OCI-LY7 (cell line): ENCODE data around the gene NBEAL2. TPM values are rescaled to one million over a fixed set of nuclear protein-coding genes. Genes with fewer than 3 reads are reported as not detected.

Experiments used
- Bru-seq: library from RNA; stranded (reverse); fragments of 400-500 nt; gene quantifications from one replicate; lab custom pipeline; 2021; lab: Mats Ljungman, UMichigan
- BruChase-seq, 2 experiments: library from RNA; stranded (reverse); fragments of 400-500 nt; gene quantifications; one replicate each; lab custom pipeline; 2021; lab: Mats Ljungman, UMichigan
- BruUV-seq: library from RNA; stranded (reverse); fragments of 400-500 nt; replicated peaks from 2 replicates; lab custom pipeline; 2021; lab: Mats Ljungman, UMichigan
- CTCF ChIA-PET: fragments of 300-600 bp; sonication (Branson Sonifier 250); formaldehyde crosslinking; loops from one replicate; lab custom pipeline; 2022; ENCODE audit warnings: antibody characterized with exemption; ENCODE audit not compliant: unreplicated experiment; lab: Charles Lee
- POLR2A ChIA-PET: fragments of 300-600 bp; sonication (Branson Sonifier 250); formaldehyde crosslinking; loops from one replicate; lab custom pipeline; 2022; ENCODE audit warnings: antibody characterized with exemption; lab: Charles Lee
- DNase-seq: peaks from one replicate; pipeline ENCODE4 v3.0.0-alpha.2; 2015; ENCODE audit warnings: low spot score
- H2AFZ ChIP-seq: fragments of 200-600 bp; sonication (generic), shearing (Covaris generic); 2 replicates; pipeline ENCODE4 v1.6.1; 2014; ENCODE audit warnings: mild to moderate bottlenecking, antibody characterized with exemption, low read length, moderate library complexity
- H3K27ac ChIP-seq: fragments of 200-600 bp; sonication (generic); 2 replicates; pipeline ENCODE4 v1.5.1; 2014; ENCODE audit warnings: mixed run types, low read depth, mild to moderate bottlenecking, moderate library complexity, low read length, inconsistent platforms; ENCODE audit not compliant: poor library complexity, severe bottlenecking
- H3K36me3 ChIP-seq: fragments of 200-600 bp; sonication (generic); 2 replicates; pipeline ENCODE4 v1.6.1; 2014; ENCODE audit warnings: mild to moderate bottlenecking, antibody characterized with exemption, low read length, moderate library complexity, mixed read lengths; ENCODE audit not compliant: insufficient read depth
- H3K4me1 ChIP-seq: fragments of 200-600 bp; sonication (generic); 2 replicates; pipeline ENCODE4 v1.5.1; 2014; ENCODE audit warnings: mild to moderate bottlenecking, low read length; ENCODE audit not compliant: insufficient read depth, poor library complexity, severe bottlenecking
- H3K4me2 ChIP-seq: fragments of 200-600 bp; sonication (generic); 2 replicates; pipeline ENCODE4 v1.6.1; 2014; ENCODE audit warnings: mild to moderate bottlenecking, low read length
- H3K4me3 ChIP-seq: fragments of 200-600 bp; sonication (generic); 2 replicates; pipeline ENCODE4 v1.5.1; 2014; ENCODE audit warnings: mild to moderate bottlenecking, low read depth, low read length; ENCODE audit not compliant: poor library complexity, severe bottlenecking
- H3K79me2 ChIP-seq: fragments of 200-600 bp; sonication (generic); 2 replicates; pipeline ENCODE4 v1.6.1; 2016; ENCODE audit warnings: low read depth, mild to moderate bottlenecking, low read length, moderate library complexity, mixed read lengths; ENCODE audit not compliant: insufficient read depth
- H3K9me2 ChIP-seq: fragments of 200-600 bp; sonication (generic); 2 replicates; pipeline ENCODE4 v1.6.1; 2016; ENCODE audit warnings: mild to moderate bottlenecking, low read length, mixed read lengths; ENCODE audit not compliant: insufficient read depth
- H3K9me3 ChIP-seq: fragments of 200-600 bp; sonication (generic); 2 replicates; pipeline ENCODE4 v1.6.1; 2014; ENCODE audit warnings: mild to moderate bottlenecking, mixed run types, low read length, mixed read lengths
- H4K20me1 ChIP-seq: fragments of 200-600 bp; sonication (generic); 2 replicates; pipeline ENCODE4 v1.6.1; 2014; ENCODE audit warnings: mild to moderate bottlenecking, antibody characterized with exemption, low read length, moderate library complexity, mixed read lengths; ENCODE audit not compliant: insufficient read depth
- CTCF ChIP-seq: fragments of 200-600 bp; sonication (generic); conservative IDR thresholded peaks from 2 replicates; pipeline ENCODE4 v1.5.1; 2014; ENCODE audit warnings: mild to moderate bottlenecking, antibody characterized with exemption, low read length, moderate library complexity, mixed read lengths
- EZH2phosphoT487 ChIP-seq: fragments of 200-600 bp; sonication (generic); IDR thresholded peaks from 2 replicates; pipeline ENCODE4 v1.6.1; 2018; ENCODE audit warnings: low read depth, borderline replicate concordance, mild to moderate bottlenecking, mixed run types, antibody characterized with exemption, low read length, moderate library complexity, mixed read lengths
- intact Hi-C: fragments of 100-400 bp; cut with micrococcal nuclease; formaldehyde crosslinking; loops from one replicate; pipeline ENCODE4 v1.10.0; 2022; ENCODE audit not compliant: unreplicated experiment
- long read RNA-seq: library from polyadenylated mRNA; stranded (forward); transcript quantifications from one replicate; pipeline ENCODE4 v2.0.0, GENCODE V29; 2022
- total RNA-seq, 2 experiments: library from RNA; depleted of rRNA in 1 of 2; stranded (reverse); fragments of >200 nt in 1 of 2; shearing (Covaris generic) in 1 of 2; gene quantifications; 2 replicates each; pipeline ENCODE4 v1.2.3, GENCODE V29; 2014 to 2022

NBEAL2 gene
- total RNA-seq (2014; rRNA removed; shearing (Covaris generic)) (53.3 and 74.9 TPM in 2 replicates), total RNA-seq (2022) (129 and 149 TPM in 2 replicates), Bru-seq, nascent RNA (percentile 65 among the genes with signal in this experiment), BruChase-seq, experiment 1, labeled RNA remaining after a 6-hour chase (percentile 88 among the genes with signal in this experiment), BruChase-seq, experiment 2, labeled RNA remaining after a 2-hour chase (percentile 79 among the genes with signal in this experiment)
- long read RNA-seq, full-length matches to known transcripts, result 3 of 96 reads
- long read RNA-seq, partial matches to known transcripts, result 61 of 96 reads
- long read RNA-seq, other reads (novel, unspliced or antisense), result 32 of 96 reads

- Histone ChIP-seq H3K27ac (peak within 1 kb of the TSS; percentile 77), H3K4me3 (peak within 1 kb of the TSS; percentile 96), H3K36me3 (peaks cover 17% of the 10 kb centered on the region), H3K4me2 (peak within 1 kb of the TSS; percentile 90), H4K20me1 (no peaks in the 10 kb centered on the region), H3K9me2 (no peaks in the 10 kb centered on the region), H2AFZ (peak within 1 kb of the TSS; percentile 48), H3K79me2 (peaks cover 58% of the 10 kb centered on the region), H3K4me1 (peaks cover 65% of the 10 kb centered on the region), H3K9me3 (no peaks in the 10 kb centered on the region)
- intact Hi-C loops, result loop anchor here (2.0 kb wide), 1 partner anchor 52 kb away; no protein-coding TSS in a partner anchor
- TF ChIP-seq EZH2phosphoT487 (no peak), CTCF (no peak)
- BruUV-seq, result TSS peak; percentile 57
- DNase-seq, result peak; percentile 96
- POLR2A ChIA-PET, result interaction anchor here (0.9 to 5.6 kb wide), 9 partner anchors 8 to 52 kb away, joined by 3 to 39 read pairs (median 3); no protein-coding TSS in a partner anchor
- CTCF ChIA-PET, result interaction anchor here (0.6 to 1.5 kb wide), 2 partner anchors 26 to 48 kb away, joined by 5 to 6 read pairs; no protein-coding TSS in a partner anchor
Observed at GRCh38 chr3:46978985-46979944, at the start of gene NBEAL2. Gene NBEAL2 (plus strand): TSS chr3:46979666. CDS start chr3:46979862, 196 bp downstream.

GRCh38 chr3:46930166-46930944 lies 49.1 kb upstream of the NBEAL2 start:
- peak overlapping the region; percentile 100 for H3K27ac ChIP-seq
- POLR2A ChIA-PET, result interaction anchor here (0.6 to 5.7 kb wide), 12 partner anchors 11 to 438 kb away, joined by 3 to 39 read pairs (median 4); partner anchors contain the start of genes CCDC12 and NBEAL2
- H3K4me2 ChIP-seq, result peak overlapping the region; percentile 82

More at GRCh38 chr3:46930166-46930944, 49.1 kb upstream of the NBEAL2 start:
- no peaks in the 10 kb centered on the region for H3K9me2 ChIP-seq
- DNase-seq, result peak; percentile 53
- intact Hi-C loops, result no loop called here
- H3K79me2 ChIP-seq, result peaks cover 73% of the 10 kb centered on the region
- CTCF ChIA-PET, result interaction anchor here (1.4 kb wide), 1 partner anchor 49 kb away, joined by 5 read pairs; the partner anchor contains the start of gene NBEAL2
- peaks cover 73% of the 10 kb centered on the region for H3K36me3 ChIP-seq
- H3K9me3 ChIP-seq, result no peaks in the 10 kb centered on the region
- peaks cover 4% of the 10 kb centered on the region; the same call in 1 of the 2 replicates for H4K20me1 ChIP-seq
- no peak overlapping the region for H2AFZ ChIP-seq
- TF ChIP-seq EZH2phosphoT487 (no peak), CTCF (no peak)
- H3K4me3 ChIP-seq, result peak overlapping the region; percentile 30
- BruUV-seq, result no TSS peak
- peaks cover 96% of the 10 kb centered on the region for H3K4me1 ChIP-seq
